Measurements from ENCODE around the gene SLC22A2. TPM values are rescaled to one million over a fixed set of nuclear protein-coding genes. Genes with fewer than 3 reads are reported as not detected.

SLC22A2 gene
- total and polyA plus RNA-seq, 9 of the 15 experiments (the other 6 are each of a cell fraction or from before 2014, with no cell fraction given), result not detected

DNA sequence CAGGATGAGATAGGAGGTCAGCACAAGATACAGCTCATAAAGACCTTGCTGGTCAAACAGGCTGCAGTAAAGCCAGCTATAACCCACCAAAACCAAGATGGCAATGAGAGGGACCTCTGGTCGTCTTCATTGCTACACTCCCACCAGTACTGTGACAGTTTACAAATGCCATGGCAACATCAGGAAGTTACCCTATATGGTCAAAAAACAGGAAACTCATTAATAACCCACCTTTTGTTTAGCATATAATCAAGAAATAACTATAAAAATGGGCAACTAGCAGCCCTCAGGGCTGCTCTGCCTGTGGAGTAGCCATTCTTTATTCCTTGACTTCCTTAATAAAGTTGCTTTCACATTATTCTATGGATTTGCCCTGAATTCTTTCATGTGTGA is 30.9 kb downstream of the SLC22A2 start:
- 0% methylated on average over 1 of the region's 1 CpG for WGBS (ENCODE audit: insufficient coverage, low coverage, missing lambda C conversion rate)
- POLR2A ChIA-PET, result no interaction called here

More for the DNA sequence above, 30.9 kb downstream of the SLC22A2 start:
- H3K4me2 ChIP-seq (ENCODE audit: insufficient read depth, low read length), result no peak overlapping the region
- no peak overlapping the region for H3K27ac ChIP-seq (ENCODE audit: extremely low read depth, low read depth, low read length)
- no peak for ATAC-seq
- H3K4me1 ChIP-seq (replicated peaks in 1 of 2; ENCODE audit: control insufficient read depth in 2 of 2, insufficient read depth in 2 of 2, low read length in 2 of 2), result no peaks in the 10 kb centered on the region
- no peaks in the 10 kb centered on the region for H3K79me2 ChIP-seq (ENCODE audit: control insufficient read depth, insufficient read depth, low read length)
- H2AFZ ChIP-seq (ENCODE audit: low read depth, low read length), result no peak overlapping the region
- no peak for DNase-seq (ENCODE audit: extremely low read depth in 1 of 4, low spot score in 3 of 4)
- no peak for FAIRE-seq
- no peak overlapping the region for H3K4me3 ChIP-seq
- in situ Hi-C loops (cut with MboI) (no loop called here), intact Hi-C loops (cut with micrococcal nuclease) (no loop called here)
- no peaks in the 10 kb centered on the region for H3K9me1 ChIP-seq (ENCODE audit: control insufficient read depth, insufficient read depth, low read length)
- TF ChIP-seq CBX2 (IDR thresholded peaks at IDR 0.05; ENCODE audit: insufficient read depth, low read length, poor library complexity, severe bottlenecking) (no peak), ZNF785 (CRISPR knock-in tag; IDR thresholded peaks at IDR 0.05) (no peak), NELFE (IDR thresholded peaks at IDR 0.05; ENCODE audit: insufficient read depth, insufficient read length) (no peak), ZBTB33 (CRISPR knock-in tag; IDR thresholded peaks at IDR 0.05) (no peak), HBP1 (CRISPR knock-in tag; IDR thresholded peaks at IDR 0.05) (no peak), MLLT1 (IDR thresholded peaks at IDR 0.05) (no peak), ZNF124 (CRISPR knock-in tag; IDR thresholded peaks at IDR 0.05) (no peak), DDX20 (tag; IDR thresholded peaks at IDR 0.05; ENCODE audit: low read depth) (no peak), POLR3G (IDR thresholded peaks at IDR 0.05; ENCODE audit: extremely low read depth, insufficient read length, insufficient replicate concordance) (no peak), HNRNPH1 (optimal IDR thresholded peaks at IDR 0.05; ENCODE audit: low read depth, low read length) (no peak), BRCA1 (IDR thresholded peaks at IDR 0.05) (no peak), BRCA1 (CRISPR knock-in tag; IDR thresholded peaks at IDR 0.05) (no peak)
- TF ChIP-seq, protein P1, sequence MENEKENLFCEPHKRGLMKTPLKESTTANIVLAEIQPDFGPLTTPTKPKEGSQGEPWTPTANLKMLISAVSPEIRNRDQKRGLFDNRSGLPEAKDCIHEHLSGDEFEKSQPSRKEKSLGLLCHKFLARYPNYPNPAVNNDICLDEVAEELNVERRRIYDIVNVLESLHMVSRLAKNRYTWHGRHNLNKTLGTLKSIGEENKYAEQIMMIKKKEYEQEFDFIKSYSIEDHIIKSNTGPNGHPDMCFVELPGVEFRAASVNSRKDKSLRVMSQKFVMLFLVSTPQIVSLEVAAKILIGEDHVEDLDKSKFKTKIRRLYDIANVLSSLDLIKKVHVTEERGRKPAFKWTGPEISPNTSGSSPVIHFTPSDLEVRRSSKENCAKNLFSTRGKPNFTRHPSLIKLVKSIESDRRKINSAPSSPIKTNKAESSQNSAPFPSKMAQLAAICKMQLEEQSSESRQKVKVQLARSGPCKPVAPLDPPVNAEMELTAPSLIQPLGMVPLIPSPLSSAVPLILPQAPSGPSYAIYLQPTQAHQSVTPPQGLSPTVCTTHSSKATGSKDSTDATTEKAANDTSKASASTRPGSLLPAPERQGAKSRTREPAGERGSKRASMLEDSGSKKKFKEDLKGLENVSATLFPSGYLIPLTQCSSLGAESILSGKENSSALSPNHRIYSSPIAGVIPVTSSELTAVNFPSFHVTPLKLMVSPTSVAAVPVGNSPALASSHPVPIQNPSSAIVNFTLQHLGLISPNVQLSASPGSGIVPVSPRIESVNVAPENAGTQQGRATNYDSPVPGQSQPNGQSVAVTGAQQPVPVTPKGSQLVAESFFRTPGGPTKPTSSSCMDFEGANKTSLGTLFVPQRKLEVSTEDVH (IDR thresholded peaks at IDR 0.05; ENCODE audit: low read depth, partially characterized antibody), result no peak
- TF ChIP-seq, protein P2, sequence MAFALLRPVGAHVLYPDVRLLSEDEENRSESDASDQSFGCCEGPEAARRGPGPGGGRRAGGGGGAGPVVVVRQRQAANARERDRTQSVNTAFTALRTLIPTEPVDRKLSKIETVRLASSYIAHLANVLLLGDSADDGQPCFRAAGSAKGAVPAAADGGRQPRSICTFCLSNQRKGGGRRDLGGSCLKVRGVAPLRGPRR (CRISPR knock-in tag; IDR thresholded peaks at IDR 0.05), result no peak
- CTCF ChIA-PET (ENCODE audit: low intra/inter-chr PET ratio), result no interaction called here
- no peaks in the 10 kb centered on the region for H4K20me1 ChIP-seq (replicated peaks; ENCODE audit: control insufficient read depth, insufficient read depth, low read length)
- no peaks in the 10 kb centered on the region for H3K36me3 ChIP-seq (ENCODE audit: control insufficient read depth, insufficient read depth, low read length)
- no peak overlapping the region for H3K9ac ChIP-seq (ENCODE audit: insufficient read depth in 1 of 2, low read depth in 2 of 2, low read length in 2 of 2)
- no peaks in the 10 kb centered on the region; a peak in 1 of 5 replicates for H3K27me3 ChIP-seq (ENCODE audit: control insufficient read depth in 2 of 2, insufficient read depth in 2 of 2, low read length in 2 of 2)
- no peaks in the 10 kb centered on the region for H3K9me3 ChIP-seq (replicated peaks; ENCODE audit: control insufficient read depth, insufficient read depth, low read depth, low read length)
- BruUV-seq (replicated peaks), result no TSS peak

Data from K562 (cell line).